ENCODE data around the gene AADACL3. TPM values are rescaled to one million over a fixed set of nuclear protein-coding genes. Genes with fewer than 3 reads are reported as not detected.

AADACL3 gene
- total and polyA plus RNA-seq, 10 of the 15 experiments (the other 5 are each of a cell fraction or from before 2014, with no cell fraction given) = not detected

DNA sequence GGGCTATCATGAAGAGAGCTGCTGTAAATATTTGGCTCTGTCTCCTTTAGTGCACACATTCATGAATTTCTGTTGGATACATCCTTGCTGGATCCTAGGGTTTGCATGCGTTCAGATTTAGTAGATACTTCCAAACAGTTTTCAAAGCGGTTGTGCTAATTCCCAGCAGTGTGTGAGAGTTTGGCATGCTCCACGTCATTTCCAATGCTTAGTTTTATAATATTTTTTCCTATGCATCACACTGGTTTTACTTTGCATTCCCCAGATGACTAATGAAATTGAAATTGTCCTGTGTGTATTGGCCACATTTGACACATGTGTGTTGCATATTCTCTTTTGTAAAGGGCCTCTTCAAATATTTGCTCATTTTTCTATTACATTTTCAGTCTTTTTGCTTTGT is 18.5 kb upstream of the AADACL3 start:
- RAD21 ChIA-PET (ENCODE audit: unreplicated experiment) = no interaction called here
- DNase-seq (ENCODE audit: low read depth, low spot score) (no peak), ATAC-seq (no peak), FAIRE-seq (no peak)
- Histone ChIP-seq H2AFZ (ENCODE audit: control insufficient read depth, low read depth, low read length) (no peak overlapping the region), H3K79me2 (ENCODE audit: control insufficient read depth, insufficient read depth, low read length) (no peaks in the 10 kb centered on the region), H3K27me3 (replicated peaks in 1 of 2; ENCODE audit: control insufficient read depth in 2 of 2, insufficient read depth in 2 of 2, low read length in 1 of 2) (no peaks in the 10 kb centered on the region), H3K4me3 (no peak overlapping the region), H3K4me1 (ENCODE audit: control insufficient read depth, insufficient read depth, low read length) (no peaks in the 10 kb centered on the region), H3K36me3 (ENCODE audit: control insufficient read depth in 2 of 2, insufficient read depth in 2 of 2, low read length in 1 of 2) (no peaks in the 10 kb centered on the region), H3K27ac (ENCODE audit: control insufficient read depth, insufficient read depth) (no peak overlapping the region), H3K9me3 (replicated peaks; ENCODE audit: control insufficient read depth, insufficient read depth, low read length) (no peaks in the 10 kb centered on the region), H3K9ac (ENCODE audit: control insufficient read depth, insufficient read depth, low read length) (no peak overlapping the region), H3K4me2 (ENCODE audit: control insufficient read depth, insufficient read depth) (no peak overlapping the region), H4K20me1 (ENCODE audit: control insufficient read depth, insufficient read depth) (no peaks in the 10 kb centered on the region)
- SMC1A ChIA-PET (ENCODE audit: uncharacterized antibody, unreplicated experiment) = no interaction called here
- intact Hi-C loops (cut with micrococcal nuclease; ENCODE audit: unreplicated experiment) = no loop called here
- POLR2A ChIA-PET = no interaction called here
- TF ChIP-seq, protein P1, sequence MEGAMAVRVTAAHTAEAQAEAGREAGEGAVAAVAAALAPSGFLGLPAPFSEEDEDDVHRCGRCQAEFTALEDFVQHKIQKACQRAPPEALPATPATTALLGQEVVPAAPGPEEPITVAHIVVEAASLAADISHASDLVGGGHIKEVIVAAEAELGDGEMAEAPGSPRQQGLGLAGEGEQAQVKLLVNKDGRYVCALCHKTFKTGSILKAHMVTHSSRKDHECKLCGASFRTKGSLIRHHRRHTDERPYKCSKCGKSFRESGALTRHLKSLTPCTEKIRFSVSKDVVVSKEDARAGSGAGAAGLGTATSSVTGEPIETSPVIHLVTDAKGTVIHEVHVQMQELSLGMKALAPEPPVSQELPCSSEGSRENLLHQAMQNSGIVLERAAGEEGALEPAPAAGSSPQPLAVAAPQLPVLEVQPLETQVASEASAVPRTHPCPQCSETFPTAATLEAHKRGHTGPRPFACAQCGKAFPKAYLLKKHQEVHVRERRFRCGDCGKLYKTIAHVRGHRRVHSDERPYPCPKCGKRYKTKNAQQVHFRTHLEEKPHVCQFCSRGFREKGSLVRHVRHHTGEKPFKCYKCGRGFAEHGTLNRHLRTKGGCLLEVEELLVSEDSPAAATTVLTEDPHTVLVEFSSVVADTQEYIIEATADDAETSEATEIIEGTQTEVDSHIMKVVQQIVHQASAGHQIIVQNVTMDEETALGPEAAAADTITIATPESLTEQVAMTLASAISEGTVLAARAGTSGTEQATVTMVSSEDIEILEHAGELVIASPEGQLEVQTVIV (IDR thresholded peaks at IDR 0.05; ENCODE audit: borderline replicate concordance, partially characterized antibody) = no peak
- BruUV-seq (replicated peaks) = no TSS peak
- 61% methylated on average over 3 of the region's 3 CpGs for WGBS (ENCODE audit: insufficient coverage, insufficient replicate concordance, low lambda C conversion rate, missing lambda C conversion rate)
- in situ Hi-C loops (cut with MboI) = no loop called here
- CTCF ChIA-PET = no interaction called here

DNA sequence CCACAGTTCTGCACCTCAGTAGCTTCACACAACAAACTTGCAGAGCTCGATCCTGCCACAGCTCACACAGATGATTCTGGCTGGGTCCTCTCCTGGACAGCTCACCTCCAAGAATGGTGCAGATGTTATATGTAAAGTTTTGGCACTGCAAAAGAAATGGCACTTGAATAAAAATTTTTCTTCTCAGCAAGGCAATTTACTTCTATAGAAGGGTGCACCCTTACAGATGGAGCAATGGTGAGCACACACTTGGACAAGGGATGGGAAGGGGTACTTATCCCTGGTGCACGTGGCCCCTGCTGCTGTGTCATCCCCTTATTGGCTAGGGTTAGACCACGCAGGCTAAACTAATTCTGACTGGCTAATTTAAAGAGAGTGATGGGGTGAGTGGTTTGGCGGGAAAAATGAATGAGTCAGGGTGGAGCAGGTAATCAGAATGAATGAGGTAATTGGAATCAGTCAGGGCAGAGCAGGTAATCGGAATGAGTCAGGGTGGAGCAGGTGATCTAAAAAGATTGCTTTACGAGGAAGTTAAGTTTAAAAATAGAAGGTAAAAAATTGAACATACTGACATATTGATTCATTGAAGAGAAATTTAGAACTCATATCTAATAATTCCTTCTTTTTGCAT is 12.0 kb upstream of the AADACL3 start:
- no peak overlapping the region for H3K4me3 ChIP-seq
- H3K27ac ChIP-seq (ENCODE audit: control insufficient read depth, insufficient read depth) = no peak overlapping the region
- H3K4me2 ChIP-seq (ENCODE audit: control insufficient read depth, insufficient read depth) = no peak overlapping the region
- DNase-seq (ENCODE audit: low read depth, low spot score) (no peak), ATAC-seq (no peak), FAIRE-seq (no peak)
- RAD21 ChIA-PET (ENCODE audit: unreplicated experiment) = no interaction called here
- TF ChIP-seq SP1 (IDR thresholded peaks at IDR 0.05; ENCODE audit: low read depth, low read length) = no peak
- TF ChIP-seq, protein P2, sequence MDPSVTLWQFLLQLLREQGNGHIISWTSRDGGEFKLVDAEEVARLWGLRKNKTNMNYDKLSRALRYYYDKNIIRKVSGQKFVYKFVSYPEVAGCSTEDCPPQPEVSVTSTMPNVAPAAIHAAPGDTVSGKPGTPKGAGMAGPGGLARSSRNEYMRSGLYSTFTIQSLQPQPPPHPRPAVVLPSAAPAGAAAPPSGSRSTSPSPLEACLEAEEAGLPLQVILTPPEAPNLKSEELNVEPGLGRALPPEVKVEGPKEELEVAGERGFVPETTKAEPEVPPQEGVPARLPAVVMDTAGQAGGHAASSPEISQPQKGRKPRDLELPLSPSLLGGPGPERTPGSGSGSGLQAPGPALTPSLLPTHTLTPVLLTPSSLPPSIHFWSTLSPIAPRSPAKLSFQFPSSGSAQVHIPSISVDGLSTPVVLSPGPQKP (IDR thresholded peaks at IDR 0.05; ENCODE audit: low read depth, low read length) = no peak
- TF ChIP-seq ATF7 (IDR thresholded peaks at IDR 0.05; ENCODE audit: low read depth) = no peak
- no peak for TF ChIP-seq SIX5 (IDR thresholded peaks at IDR 0.05; ENCODE audit: low read depth, low read length, severe bottlenecking)
- TF ChIP-seq HDAC2 (IDR thresholded peaks at IDR 0.05) = no peak
- TF ChIP-seq FOS (IDR thresholded peaks at IDR 0.05; ENCODE audit: borderline replicate concordance, extremely low read depth, insufficient read length) = no peak
- no peak for TF ChIP-seq CHD4 (IDR thresholded peaks at IDR 0.05)
- TF ChIP-seq EED (IDR thresholded peaks at IDR 0.05; ENCODE audit: low read depth) = no peak
- TF ChIP-seq IKZF1 (conservative IDR thresholded peaks at IDR 0.05) = no peak
- no peak for TF ChIP-seq MEF2B (IDR thresholded peaks at IDR 0.05; ENCODE audit: partially characterized antibody, poor library complexity, severe bottlenecking)
- TF ChIP-seq BMI1 (IDR thresholded peaks at IDR 0.05; ENCODE audit: borderline replicate concordance) = no peak
- no peak for TF ChIP-seq ZSCAN29 (IDR thresholded peaks at IDR 0.05)
- H3K9me3 ChIP-seq (replicated peaks; ENCODE audit: control insufficient read depth, insufficient read depth, low read length) = no peaks in the 10 kb centered on the region; the same call in 2 of the 3 replicates
- no peak overlapping the region for H2AFZ ChIP-seq (ENCODE audit: control insufficient read depth, low read depth, low read length)
- SMC1A ChIA-PET (ENCODE audit: uncharacterized antibody, unreplicated experiment) = no interaction called here
- WGBS (ENCODE audit: insufficient coverage, insufficient replicate concordance, low lambda C conversion rate, missing lambda C conversion rate) = 10% methylated on average over 6 of the region's 6 CpGs
- no peaks in the 10 kb centered on the region for H3K27me3 ChIP-seq (replicated peaks in 1 of 2; ENCODE audit: control insufficient read depth in 2 of 2, insufficient read depth in 2 of 2, low read length in 1 of 2)
- intact Hi-C loops (cut with micrococcal nuclease; ENCODE audit: unreplicated experiment) = no loop called here
- H3K9ac ChIP-seq (ENCODE audit: control insufficient read depth, insufficient read depth, low read length) = no peak overlapping the region
- no peaks in the 10 kb centered on the region for H3K79me2 ChIP-seq (ENCODE audit: control insufficient read depth, insufficient read depth, low read length)
- H4K20me1 ChIP-seq (ENCODE audit: control insufficient read depth, insufficient read depth) = no peaks in the 10 kb centered on the region
- no TSS peak for BruUV-seq (replicated peaks)
- H3K4me1 ChIP-seq (ENCODE audit: control insufficient read depth, insufficient read depth, low read length) = no peaks in the 10 kb centered on the region
- in situ Hi-C loops (cut with MboI) = no loop called here
- CTCF ChIA-PET = no interaction called here
- no peaks in the 10 kb centered on the region for H3K36me3 ChIP-seq (ENCODE audit: control insufficient read depth in 2 of 2, insufficient read depth in 2 of 2, low read length in 1 of 2)
- POLR2A ChIA-PET = no interaction called here

Data from GM12878 (cell line).